GM19025 (cell line): ENCODE measurements around the gene CEP290.
A peak's percentile ranks its signal among the peaks of the same experiment; 100 is the strongest.

Experiments
- ATAC-seq: cut with Tn5 transposase; IDR thresholded peaks from one replicate; pipeline ENCODE4 v1.9.1; 2021; ENCODE audit warnings: mild to moderate bottlenecking, low read depth, moderate library complexity; ENCODE audit not compliant: unreplicated experiment

Gene CEP290

GRCh38 chr12:88141774-88142609, at the start of gene CEP290, which contains the start of gene TMTC3:
CEP290 (minus strand) TSS chr12:88142088; CDS start chr12:88141307, 781 bp downstream.
TMTC3 (plus strand) TSS chr12:88142307; CDS start chr12:88148316, 6,009 bp downstream.
- ATAC-seq: peak; percentile 93

- ATAC-seq: no peak
Measured at GRCh38 chr12:88188180-88188579, 46.3 kb upstream of the CEP290 start.

GRCh38 chr12:88187571-88187970, 45.7 kb upstream of the CEP290 start:
- no peak for ATAC-seq

GRCh38 chr12:88185988-88186387, 44.1 kb upstream of the CEP290 start:
- peak; percentile 83 for ATAC-seq

- no peak for ATAC-seq
Measured at GRCh38 chr12:88185279-88185678, 43.4 kb upstream of the CEP290 start.

- ATAC-seq: no peak
Measured at GRCh38 chr12:88184196-88184595, 42.3 kb upstream of the CEP290 start.

GRCh38 chr12:88182416-88182815, 40.5 kb upstream of the CEP290 start:
- no peak for ATAC-seq

GRCh38 chr12:88181881-88182280, 40.0 kb upstream of the CEP290 start:
- ATAC-seq: no peak

- no peak for ATAC-seq
Measured at GRCh38 chr12:88179436-88180014, 37.6 kb upstream of the CEP290 start.

- ATAC-seq: no peak
Measured at GRCh38 chr12:88175544-88175943, 33.7 kb upstream of the CEP290 start.

GRCh38 chr12:88172844-88173407, 31.0 kb upstream of the CEP290 start:
- no peak for ATAC-seq

- ATAC-seq: no peak
Measured at GRCh38 chr12:88167384-88167783, 25.5 kb upstream of the CEP290 start.

GRCh38 chr12:88166179-88166578, 24.3 kb upstream of the CEP290 start:
- ATAC-seq: no peak

- no peak for ATAC-seq
Measured at GRCh38 chr12:88163371-88163770, 21.5 kb upstream of the CEP290 start.

GRCh38 chr12:88156075-88156654, 14.3 kb upstream of the CEP290 start:
- ATAC-seq: no peak

- ATAC-seq: no peak
Measured at GRCh38 chr12:88153959-88154358, 12.1 kb upstream of the CEP290 start.

GRCh38 chr12:88150063-88150462, 8.2 kb upstream of the CEP290 start:
- ATAC-seq: no peak

GRCh38 chr12:88145567-88146505, 3.9 kb upstream of the CEP290 start:
- ATAC-seq: no peak

GRCh38 chr12:88144546-88145468, 2.9 kb upstream of the CEP290 start:
- ATAC-seq: no peak
